ENCODE data around the gene RPS18. TPM values are rescaled to one million over a fixed set of nuclear protein-coding genes. Genes with fewer than 3 reads are reported as not detected.

Gene RPS18
- total and polyA plus RNA-seq, 9 of the 15 experiments (the other 6 are each of a cell fraction or from before 2014, with no cell fraction given), result 5,023 to 17,516 (median 8,131) TPM

DNA sequence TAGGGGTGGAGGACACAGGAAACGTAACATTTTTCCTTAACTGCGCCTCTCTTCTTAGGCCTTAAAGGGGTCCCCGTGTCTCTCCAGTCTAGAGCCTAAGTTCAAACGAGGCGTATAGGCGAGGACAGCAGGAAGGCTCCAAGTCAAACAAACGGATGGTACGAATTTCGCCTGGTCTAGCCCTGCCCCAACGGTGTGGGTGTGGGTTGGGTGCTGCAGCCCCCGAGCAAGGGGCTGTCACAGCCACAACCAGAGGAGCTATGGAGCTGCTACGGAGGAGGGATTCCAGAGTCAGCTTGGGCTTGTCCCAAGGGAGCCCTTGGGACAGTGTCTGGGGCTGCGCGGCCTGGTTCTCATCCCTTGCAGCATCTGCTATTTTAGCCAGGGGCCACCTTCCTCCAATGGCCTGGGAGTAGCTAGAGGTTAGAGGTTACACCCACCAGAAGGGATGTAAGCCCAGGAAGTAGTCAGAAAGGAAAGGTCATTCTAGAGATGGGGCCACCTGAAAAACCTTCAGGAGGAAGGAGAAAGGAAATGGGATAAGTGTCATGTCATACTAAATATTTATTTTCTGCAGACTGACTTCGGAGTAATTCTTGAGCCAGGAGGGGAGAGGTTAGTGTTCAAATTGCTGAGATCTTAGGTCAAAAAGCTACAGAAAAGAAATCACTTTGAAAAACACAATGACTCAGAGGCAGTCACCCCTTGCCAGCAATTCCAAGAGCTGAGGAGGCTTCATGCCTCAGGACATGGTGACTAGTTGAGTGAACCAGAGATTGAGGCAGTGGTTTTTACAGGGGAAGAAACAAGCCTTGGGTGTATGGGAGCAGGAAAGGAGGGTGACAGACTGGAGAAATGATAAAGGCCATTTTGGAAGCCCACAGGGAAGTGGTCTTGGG, 21.9 kb upstream of the RPS18 start (continued):
- TF ChIP-seq, protein P1, sequence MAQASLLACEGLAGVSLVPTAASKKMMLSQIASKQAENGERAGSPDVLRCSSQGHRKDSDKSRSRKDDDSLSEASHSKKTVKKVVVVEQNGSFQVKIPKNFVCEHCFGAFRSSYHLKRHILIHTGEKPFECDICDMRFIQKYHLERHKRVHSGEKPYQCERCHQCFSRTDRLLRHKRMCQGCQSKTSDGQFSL (CRISPR knock-in tag; IDR thresholded peaks at IDR 0.05), result no peak
- TF ChIP-seq, protein P1 (tag; IDR thresholded peaks at IDR 0.05), result no peak
- TF ChIP-seq, protein P2, sequence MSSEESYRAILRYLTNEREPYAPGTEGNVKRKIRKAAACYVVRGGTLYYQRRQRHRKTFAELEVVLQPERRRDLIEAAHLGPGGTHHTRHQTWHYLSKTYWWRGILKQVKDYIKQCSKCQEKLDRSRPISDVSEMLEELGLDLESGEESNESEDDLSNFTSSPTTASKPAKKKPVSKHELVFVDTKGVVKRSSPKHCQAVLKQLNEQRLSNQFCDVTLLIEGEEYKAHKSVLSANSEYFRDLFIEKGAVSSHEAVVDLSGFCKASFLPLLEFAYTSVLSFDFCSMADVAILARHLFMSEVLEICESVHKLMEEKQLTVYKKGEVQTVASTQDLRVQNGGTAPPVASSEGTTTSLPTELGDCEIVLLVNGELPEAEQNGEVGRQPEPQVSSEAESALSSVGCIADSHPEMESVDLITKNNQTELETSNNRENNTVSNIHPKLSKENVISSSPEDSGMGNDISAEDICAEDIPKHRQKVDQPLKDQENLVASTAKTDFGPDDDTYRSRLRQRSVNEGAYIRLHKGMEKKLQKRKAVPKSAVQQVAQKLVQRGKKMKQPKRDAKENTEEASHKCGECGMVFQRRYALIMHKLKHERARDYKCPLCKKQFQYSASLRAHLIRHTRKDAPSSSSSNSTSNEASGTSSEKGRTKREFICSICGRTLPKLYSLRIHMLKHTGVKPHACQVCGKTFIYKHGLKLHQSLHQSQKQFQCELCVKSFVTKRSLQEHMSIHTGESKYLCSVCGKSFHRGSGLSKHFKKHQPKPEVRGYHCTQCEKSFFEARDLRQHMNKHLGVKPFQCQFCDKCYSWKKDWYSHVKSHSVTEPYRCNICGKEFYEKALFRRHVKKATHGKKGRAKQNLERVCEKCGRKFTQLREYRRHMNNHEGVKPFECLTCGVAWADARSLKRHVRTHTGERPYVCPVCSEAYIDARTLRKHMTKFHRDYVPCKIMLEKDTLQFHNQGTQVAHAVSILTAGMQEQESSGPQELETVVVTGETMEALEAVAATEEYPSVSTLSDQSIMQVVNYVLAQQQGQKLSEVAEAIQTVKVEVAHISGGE (CRISPR knock-in tag; IDR thresholded peaks at IDR 0.05), result 0 out of 6 replicates have a peak, but pooled peaks of 1 of the 3 experiments have one; percentile 6
- TF ChIP-seq ZNF175 (CRISPR knock-in tag; IDR thresholded peaks at IDR 0.05; ENCODE audit: low read depth), result peak; percentile 47; the same call in 1 of the 2 replicates
- 0 out of 2 replicates have a peak, but pooled peaks have one; percentile 61 for TF ChIP-seq RHOXF2B (CRISPR knock-in tag; conservative IDR thresholded peaks at IDR 0.05)
- TF ChIP-seq, protein P3, sequence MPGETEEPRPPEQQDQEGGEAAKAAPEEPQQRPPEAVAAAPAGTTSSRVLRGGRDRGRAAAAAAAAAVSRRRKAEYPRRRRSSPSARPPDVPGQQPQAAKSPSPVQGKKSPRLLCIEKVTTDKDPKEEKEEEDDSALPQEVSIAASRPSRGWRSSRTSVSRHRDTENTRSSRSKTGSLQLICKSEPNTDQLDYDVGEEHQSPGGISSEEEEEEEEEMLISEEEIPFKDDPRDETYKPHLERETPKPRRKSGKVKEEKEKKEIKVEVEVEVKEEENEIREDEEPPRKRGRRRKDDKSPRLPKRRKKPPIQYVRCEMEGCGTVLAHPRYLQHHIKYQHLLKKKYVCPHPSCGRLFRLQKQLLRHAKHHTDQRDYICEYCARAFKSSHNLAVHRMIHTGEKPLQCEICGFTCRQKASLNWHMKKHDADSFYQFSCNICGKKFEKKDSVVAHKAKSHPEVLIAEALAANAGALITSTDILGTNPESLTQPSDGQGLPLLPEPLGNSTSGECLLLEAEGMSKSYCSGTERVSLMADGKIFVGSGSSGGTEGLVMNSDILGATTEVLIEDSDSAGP (CRISPR knock-in tag; IDR thresholded peaks at IDR 0.05), result 0 out of 2 replicates have a peak, but pooled peaks have one; percentile 47
- no peak for TF ChIP-seq HNRNPUL1 (IDR thresholded peaks at IDR 0.05; ENCODE audit: low read length)
- peak; percentile 68; the same call in 1 of the 2 replicates for TF ChIP-seq POLR2H (tag; IDR thresholded peaks at IDR 0.05; ENCODE audit: low read depth)
- no peak; the same call in 1 of the 2 replicates for TF ChIP-seq DMBX1 (CRISPR knock-in tag; IDR thresholded peaks at IDR 0.05; ENCODE audit: borderline replicate concordance)
- TF ChIP-seq FOSL1 (tag; conservative IDR thresholded peaks at IDR 0.05), result 0 out of 2 replicates have a peak, but pooled peaks have one; percentile 2
- peak; percentile 17 for TF ChIP-seq SUPT5H (IDR thresholded peaks at IDR 0.05)
- TF ChIP-seq RAD21 (CRISPR knock-in tag; conservative IDR thresholded peaks at IDR 0.05 in 1 of 2, IDR thresholded peaks at IDR 0.05 in 1 of 2), result 0 out of 4 replicates have a peak, but pooled peaks of 1 of the 2 experiments have one; percentile 1
- TF ChIP-seq, protein P4, sequence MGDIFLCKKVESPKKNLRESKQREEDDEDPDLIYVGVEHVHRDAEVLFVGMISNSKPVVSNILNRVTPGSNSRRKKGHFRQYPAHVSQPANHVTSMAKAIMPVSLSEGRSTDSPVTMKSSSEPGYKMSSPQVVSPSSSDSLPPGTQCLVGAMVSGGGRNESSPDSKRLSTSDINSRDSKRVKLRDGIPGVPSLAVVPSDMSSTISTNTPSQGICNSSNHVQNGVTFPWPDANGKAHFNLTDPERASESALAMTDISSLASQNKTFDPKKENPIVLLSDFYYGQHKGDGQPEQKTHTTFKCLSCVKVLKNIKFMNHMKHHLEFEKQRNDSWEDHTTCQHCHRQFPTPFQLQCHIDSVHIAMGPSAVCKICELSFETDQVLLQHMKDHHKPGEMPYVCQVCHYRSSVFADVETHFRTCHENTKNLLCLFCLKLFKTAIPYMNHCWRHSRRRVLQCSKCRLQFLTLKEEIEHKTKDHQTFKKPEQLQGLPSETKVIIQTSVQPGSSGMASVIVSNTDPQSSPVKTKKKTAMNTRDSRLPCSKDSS (IDR thresholded peaks at IDR 0.05; ENCODE audit: low read depth, partially characterized antibody), result peak; percentile 26
- no peak for TF ChIP-seq RCOR1 (IDR thresholded peaks at IDR 0.05; ENCODE audit: borderline replicate concordance in 1 of 2, low read depth in 2 of 2, low read length in 2 of 2)
- TF ChIP-seq, protein P5, sequence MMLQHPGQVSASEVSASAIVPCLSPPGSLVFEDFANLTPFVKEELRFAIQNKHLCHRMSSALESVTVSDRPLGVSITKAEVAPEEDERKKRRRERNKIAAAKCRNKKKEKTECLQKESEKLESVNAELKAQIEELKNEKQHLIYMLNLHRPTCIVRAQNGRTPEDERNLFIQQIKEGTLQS (IDR thresholded peaks at IDR 0.05), result 0 out of 2 replicates have a peak, but pooled peaks have one; percentile 29
- TF ChIP-seq, protein P5 (CRISPR knock-in tag; conservative IDR thresholded peaks at IDR 0.05), result no peak

Measured in K562 (cell line).